SKM-1 treated with dmso at 0.1 percent for 144 hours (cell line): ENCODE data around the gene ZNF331.

Experiments
- DNase-seq: peaks from one replicate; lab custom pipeline; 2025; ENCODE audit not compliant: unreplicated experiment; lab: John Stamatoyannopoulos, UW

Gene ZNF331

GRCh38 chr19:53571339-53571738 lies 33.4 kb downstream of the ZNF331 start:
- no peak for DNase-seq

GRCh38 chr19:53576941-53577653 lies 39.2 kb downstream of the ZNF331 start:
- no peak for DNase-seq

GRCh38 chr19:53577968-53578367 lies 40.0 kb downstream of the ZNF331 start:
- DNase-seq: no peak

GRCh38 chr19:53579518-53579917 lies 41.6 kb downstream of the ZNF331 start:
- no peak for DNase-seq

GRCh38 chr19:53580871-53581835 lies 43.2 kb downstream of the ZNF331 start:
- DNase-seq: no peak

- DNase-seq: no peak
Observed at GRCh38 chr19:53581871-53582279, 43.9 kb downstream of the ZNF331 start.

DNA sequence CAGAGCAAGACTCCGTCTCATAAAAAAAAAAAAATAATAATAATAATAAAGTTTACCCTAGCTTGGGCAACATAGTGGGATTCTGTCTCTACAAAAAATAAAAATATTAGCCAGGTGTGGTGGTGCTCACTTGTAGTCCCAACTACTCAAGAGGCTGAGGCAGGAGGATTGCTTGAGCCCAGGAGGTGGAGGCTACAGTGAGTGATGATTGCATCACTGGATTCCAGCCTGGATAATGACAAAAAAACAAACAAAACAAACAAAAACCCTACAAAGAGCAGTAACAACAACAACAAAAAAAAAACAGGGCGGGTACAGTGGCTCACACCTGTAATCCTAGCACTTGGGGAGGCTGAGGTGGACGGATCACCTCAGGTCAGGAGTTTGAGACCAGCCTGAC lies 45.2 kb downstream of the ZNF331 start:
- DNase-seq: no peak

DNA sequence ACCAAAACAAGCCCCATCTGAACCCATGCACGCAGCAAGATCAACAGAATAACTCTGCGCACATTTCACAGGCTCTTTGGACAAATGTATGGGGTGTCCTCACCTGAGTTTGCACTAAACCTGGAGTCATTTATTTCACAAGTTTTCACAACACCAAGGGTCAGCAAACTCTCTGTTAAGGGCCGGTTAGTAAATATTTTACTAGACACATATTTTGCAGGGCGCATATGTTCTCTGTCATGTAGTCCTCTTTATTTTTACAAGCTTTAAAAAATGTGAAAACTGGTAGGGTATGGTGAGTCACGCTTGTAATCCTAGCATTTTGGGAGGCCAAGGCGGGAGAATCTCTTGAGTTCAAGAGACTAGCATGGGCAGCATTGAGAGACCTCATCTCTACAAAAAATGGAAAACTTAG lies 48.3 kb downstream of the ZNF331 start:
- DNase-seq: no peak

DNA sequence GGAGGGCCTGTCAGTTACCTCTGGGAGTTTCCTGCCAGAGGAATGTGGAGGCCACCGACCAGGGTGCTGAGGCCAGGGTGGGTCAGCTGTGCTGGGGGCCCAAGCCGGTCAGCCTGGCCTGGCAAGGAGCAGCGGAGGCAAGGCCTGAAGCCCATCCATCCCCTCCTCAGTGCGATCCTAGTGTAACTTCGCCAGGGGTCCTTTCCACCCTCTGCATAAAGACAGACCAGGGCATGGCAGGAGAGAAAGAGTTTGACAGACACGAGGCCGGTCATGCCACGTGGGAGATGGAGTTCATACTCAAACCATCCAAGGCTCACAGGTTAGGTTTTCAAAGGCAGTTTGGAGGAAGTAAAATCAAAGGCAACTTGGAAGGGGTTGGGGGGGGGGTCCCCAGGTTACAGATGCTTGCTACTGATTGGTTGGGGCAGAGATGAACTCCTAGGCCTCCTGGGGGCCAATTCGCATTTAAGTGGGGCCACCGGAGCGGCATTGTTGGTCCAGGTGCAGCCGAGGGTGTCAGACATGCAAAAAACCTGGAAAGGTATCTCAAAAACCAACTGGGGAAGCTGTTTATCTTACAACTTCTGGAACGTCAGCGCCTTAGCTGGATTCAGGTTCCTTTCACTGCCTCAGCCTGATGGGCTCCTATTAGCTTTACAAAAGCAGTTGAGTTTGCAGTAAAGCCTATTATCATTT lies 57.0 kb downstream of the ZNF331 start:
- no peak for DNase-seq

DNA sequence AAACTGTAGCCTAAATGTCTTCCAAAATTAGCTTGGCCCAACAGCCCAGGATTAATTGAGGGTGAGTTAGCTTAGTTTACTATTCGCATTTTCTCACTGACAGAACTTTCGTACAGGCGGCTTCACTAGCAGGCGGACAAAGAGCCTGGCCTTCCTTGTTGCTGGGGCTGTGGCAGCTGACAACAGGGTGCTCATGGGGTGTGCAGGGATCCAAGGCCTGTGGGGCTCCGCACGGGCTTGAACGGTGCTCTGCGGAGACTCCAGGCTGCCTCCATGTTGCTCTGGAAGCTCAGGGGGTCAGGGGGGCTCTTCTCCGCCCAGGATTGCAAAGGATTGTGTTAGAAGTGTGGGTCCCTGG lies 57.5 kb downstream of the ZNF331 start:
- DNase-seq: no peak

DNA sequence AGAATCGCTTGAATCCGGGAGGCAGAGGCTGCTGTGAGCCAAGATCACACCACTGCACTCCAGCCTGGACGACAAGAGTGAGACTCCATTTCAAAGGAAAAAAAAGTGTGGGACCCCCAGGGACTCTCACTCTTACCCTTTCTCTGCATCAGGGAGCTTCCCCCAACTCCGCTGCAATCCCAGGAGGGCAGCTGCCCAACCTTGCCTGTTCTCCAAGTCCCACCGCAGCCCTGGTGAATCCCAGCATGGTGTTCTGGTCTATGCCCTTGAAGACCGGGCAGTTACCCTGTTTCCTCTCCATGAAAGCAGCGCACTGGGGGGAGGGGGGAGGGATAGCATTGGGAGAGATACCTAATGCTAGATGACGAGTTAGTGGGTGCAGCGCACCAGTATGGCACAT lies 58.1 kb downstream of the ZNF331 start:
- DNase-seq: no peak

DNA sequence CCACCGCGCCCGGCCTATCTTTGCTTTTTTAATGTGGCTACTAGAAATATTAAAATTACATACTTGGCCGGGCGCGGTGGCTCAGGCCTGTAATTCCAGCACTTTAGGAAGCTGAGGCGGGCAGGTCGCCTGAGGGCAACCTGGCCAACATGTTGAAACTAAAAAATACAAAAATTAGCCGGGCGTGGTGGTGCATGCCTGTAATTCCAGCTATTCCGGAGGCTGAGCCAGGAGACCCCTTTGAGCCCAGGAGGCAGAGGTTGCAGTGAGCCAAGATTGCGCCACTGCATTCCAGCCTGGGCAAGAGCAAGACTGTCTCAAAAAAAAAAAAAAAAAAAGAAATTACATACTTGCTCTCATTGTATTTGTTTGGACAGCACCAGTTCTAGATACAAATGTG lies 59.1 kb downstream of the ZNF331 start:
- no peak for DNase-seq

DNA sequence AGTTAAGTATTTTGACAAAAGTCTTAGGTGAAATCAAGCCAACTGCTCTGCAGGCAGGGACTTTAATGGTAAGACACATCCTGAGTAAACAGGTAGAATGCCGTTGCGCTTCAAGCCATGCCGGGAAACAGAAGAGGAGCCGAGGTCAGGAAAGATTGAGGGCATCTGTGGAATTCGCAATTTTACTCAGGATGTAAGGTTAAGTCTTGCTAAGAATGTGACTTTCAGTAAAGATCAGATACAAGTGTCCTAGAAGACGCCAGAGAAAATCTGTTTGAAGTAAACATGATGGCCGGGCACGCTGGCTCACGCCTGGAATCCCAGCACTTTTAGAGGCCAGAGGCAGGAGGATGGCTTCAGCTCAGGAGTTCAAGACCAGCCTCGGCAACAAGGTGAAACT lies 60.4 kb downstream of the ZNF331 start:
- DNase-seq: no peak

- no peak for DNase-seq
Observed at GRCh38 chr19:53600217-53600616, 62.3 kb downstream of the ZNF331 start.

DNA sequence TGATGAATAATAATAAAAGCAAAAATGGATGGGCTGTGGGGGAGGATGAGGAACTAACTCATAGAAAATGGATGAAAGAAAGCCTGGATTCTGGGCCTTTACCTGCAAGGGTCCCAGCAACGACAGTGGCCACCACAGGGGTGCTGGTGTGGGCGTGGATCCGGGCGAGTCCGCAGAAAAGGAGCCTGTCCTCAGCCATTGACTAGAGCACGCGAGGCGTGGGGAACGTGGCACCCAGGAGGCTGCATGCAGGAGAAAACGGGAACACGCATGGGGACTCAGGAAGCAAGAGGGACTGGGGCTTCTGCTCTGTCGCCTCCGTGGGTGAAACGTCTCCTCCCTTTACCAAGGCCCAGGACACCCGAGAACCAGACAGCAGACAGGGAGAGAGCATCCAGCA lies 68.1 kb downstream of the ZNF331 start:
- DNase-seq: no peak

DNA sequence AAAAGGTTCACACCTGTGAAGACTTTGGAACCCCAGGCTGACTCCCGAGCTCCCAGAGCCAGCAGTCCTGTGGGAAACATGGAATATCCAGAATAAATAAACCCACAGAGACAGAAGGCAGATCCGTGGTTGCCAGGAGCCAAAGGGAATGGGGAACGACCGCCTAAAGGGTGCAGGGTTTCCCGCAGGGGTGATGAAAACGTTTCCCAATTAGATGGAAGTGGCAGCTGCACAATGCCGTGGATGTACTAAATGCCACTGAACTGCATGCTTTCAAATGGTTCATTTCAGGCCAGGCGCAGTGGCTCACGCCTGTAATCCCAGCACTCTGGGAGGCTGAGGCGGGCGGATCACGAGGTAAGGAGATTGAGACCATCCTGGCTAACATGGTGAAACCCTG lies 70.4 kb downstream of the ZNF331 start:
- no peak for DNase-seq

DNA sequence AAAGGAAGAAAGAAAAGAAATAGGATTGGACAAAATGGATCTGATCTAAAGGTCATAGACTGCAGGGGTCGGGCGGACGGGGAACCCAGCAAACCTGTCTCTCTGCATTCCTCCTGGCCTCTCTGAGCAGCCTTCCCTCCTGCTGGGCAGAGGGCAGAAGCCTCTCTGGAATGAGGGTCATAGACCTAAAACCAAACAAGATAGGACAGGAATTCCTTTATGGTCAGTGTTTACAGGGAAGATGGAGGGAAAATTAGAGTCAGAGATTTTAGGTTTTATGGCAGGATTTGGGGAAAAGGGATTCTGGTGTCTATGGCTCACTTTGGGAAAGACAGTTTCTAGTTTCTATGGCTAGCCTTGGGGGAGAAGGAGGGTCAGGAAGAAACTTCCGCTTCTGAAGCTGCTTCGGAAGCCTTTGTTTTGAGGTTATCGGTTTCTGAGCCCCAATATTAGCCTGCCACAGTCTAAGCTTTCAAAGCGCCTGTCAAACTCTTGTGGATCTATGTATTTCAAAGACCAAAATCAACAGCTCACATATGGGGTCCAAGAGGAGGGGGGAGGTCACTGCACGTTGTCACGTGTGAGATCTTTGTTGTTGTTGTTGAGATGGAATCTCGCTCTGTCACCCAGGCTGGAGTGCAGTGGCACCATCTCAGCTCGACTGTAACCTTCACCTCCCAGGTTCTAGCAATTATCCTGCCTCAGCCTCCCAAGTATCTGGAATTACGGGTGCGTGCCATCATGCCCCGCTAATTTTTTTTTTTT lies 75.0 kb downstream of the ZNF331 start:
- DNase-seq: no peak

- no peak for DNase-seq
Observed at GRCh38 chr19:53621885-53622740, 84.2 kb downstream of the ZNF331 start.

- no peak for DNase-seq
Observed at GRCh38 chr19:53624771-53625545, 87.0 kb downstream of the ZNF331 start.
